Neural cell (in vitro differentiated cells): Measurements from ENCODE around the gene TAF10. TPM values are rescaled to one million over a fixed set of nuclear protein-coding genes. Genes with fewer than 3 reads are reported as not detected.

ENCODE experiments used
- H2AFZ ChIP-seq: fragments of 200-600, 300-800 bp; sonication (generic), shearing (Covaris generic); 2 replicates; pipeline ENCODE4 v1.6.0; 2014; ENCODE audit warnings: low read depth, mild to moderate bottlenecking, antibody characterized with exemption, low read length, moderate library complexity
- H3F3A ChIP-seq: fragments of 200-600 bp; shearing (Covaris generic); 2 replicates; pipeline ENCODE4 v1.6.1; 2016; ENCODE audit warnings: mild to moderate bottlenecking, moderate library complexity, mixed read lengths, antibody characterized with exemption, low read length; ENCODE audit not compliant: insufficient read depth, poor library complexity, severe bottlenecking
- H3K27ac ChIP-seq: fragments of 200-600, 300-800 bp; sonication (generic), shearing (Covaris generic); 2 replicates; pipeline ENCODE4 v1.5.1; 2014; ENCODE audit warnings: mild to moderate bottlenecking, low read length, moderate library complexity
- H3K27me3 ChIP-seq: fragments of 300-800, 200-600 bp; sonication (generic), shearing (Covaris generic); 2 replicates; pipeline ENCODE4 v1.6.0; 2014; ENCODE audit warnings: mild to moderate bottlenecking, low read depth, low read length, moderate library complexity; ENCODE audit not compliant: insufficient read depth
- H3K36me3 ChIP-seq: fragments of 300-800, 200-600 bp; sonication (generic), shearing (Covaris generic); 2 replicates; pipeline ENCODE4 v1.5.1; 2014; ENCODE audit warnings: mild to moderate bottlenecking, antibody characterized with exemption, low read length, moderate library complexity; ENCODE audit not compliant: insufficient read depth
- H3K4me2 ChIP-seq: fragments of 300-800, 200-600 bp; sonication (generic), shearing (Covaris generic); 2 replicates; pipeline ENCODE4 v1.6.0; 2014; ENCODE audit warnings: mild to moderate bottlenecking, low read length
- H3K4me3 ChIP-seq: fragments of 300-800, 200-600 bp; sonication (generic), shearing (Covaris generic); 2 replicates; pipeline ENCODE4 v1.5.1; 2014; ENCODE audit warnings: mild to moderate bottlenecking, low read length, moderate library complexity
- H3K79me2 ChIP-seq: fragments of 200-600 bp; shearing (Covaris generic); replicated peaks from 2 replicates; pipeline ENCODE4 v1.6.0; 2014; ENCODE audit warnings: mild to moderate bottlenecking, low read length, moderate library complexity; ENCODE audit not compliant: insufficient read depth
- H3K9ac ChIP-seq: fragments of 300-800, 200-600 bp; sonication (generic), shearing (Covaris generic); 2 replicates; pipeline ENCODE4 v1.6.1; 2016; ENCODE audit warnings: mild to moderate bottlenecking, low read length, mixed read lengths
- H3K9me2 ChIP-seq: fragments of 200-600 bp; shearing (Covaris generic); 2 replicates; pipeline ENCODE4 v1.6.1; 2016; ENCODE audit warnings: mild to moderate bottlenecking, low read length, mixed read lengths; ENCODE audit not compliant: insufficient read depth
- H3K9me3 ChIP-seq: fragments of 200-600, 300-800 bp; sonication (generic), shearing (Covaris generic); 2 replicates; pipeline ENCODE4 v1.6.1; 2016; ENCODE audit warnings: mild to moderate bottlenecking, mixed run types, low read length, moderate library complexity, mixed read lengths
- H4K20me1 ChIP-seq: fragments of 200-600 bp; shearing (Covaris generic); 2 replicates; pipeline ENCODE4 v1.6.1; 2016; ENCODE audit warnings: mild to moderate bottlenecking, mixed run types; ENCODE audit not compliant: insufficient read depth
- EP300 ChIP-seq: fragments of 450-650 bp; conservative IDR thresholded peaks from 2 replicates; pipeline ENCODE4 v1.6.1; 2014; ENCODE audit warnings: antibody characterized with exemption, mild to moderate bottlenecking, moderate library complexity; ENCODE audit not compliant: poor library complexity, severe bottlenecking
- EZH2 ChIP-seq: fragments of 200-600, 300-800 bp; shearing (Covaris generic), sonication (generic); IDR thresholded peaks from 2 replicates; pipeline ENCODE4 v1.6.1; 2014; ENCODE audit warnings: antibody characterized with exemption, low read length, borderline replicate concordance, mild to moderate bottlenecking; ENCODE audit not compliant: insufficient read depth, poor library complexity, severe bottlenecking
- MXI1 ChIP-seq: fragments of 450-650 bp; conservative IDR thresholded peaks from 2 replicates; pipeline ENCODE4 v1.6.1; 2014; ENCODE audit warnings: antibody characterized with exemption, mild to moderate bottlenecking; ENCODE audit not compliant: poor library complexity, severe bottlenecking
- POLR2AphosphoS5 ChIP-seq: IDR thresholded peaks from 2 replicates; pipeline ENCODE4 v1.6.1; 2012
- RAD21 ChIP-seq: fragments of 450-650 bp; conservative IDR thresholded peaks from 2 replicates; pipeline ENCODE4 v1.6.1; 2014; ENCODE audit warnings: antibody characterized with exemption, mild to moderate bottlenecking, moderate library complexity
- SMC3 ChIP-seq: fragments of 450-650 bp; conservative IDR thresholded peaks from 2 replicates; pipeline ENCODE4 v1.6.1; 2014; ENCODE audit warnings: antibody characterized with exemption, mild to moderate bottlenecking, moderate library complexity; ENCODE audit not compliant: poor library complexity
- TAF1 ChIP-seq: IDR thresholded peaks from 2 replicates; pipeline ENCODE4 v1.6.1; 2012; ENCODE audit warnings: low read depth
- polyA plus RNA-seq: library from polyadenylated mRNA; depleted of rRNA; stranded (reverse); fragments of >200 nt; gene quantifications from 2 replicates; pipeline ENCODE4 v1.2.3, GENCODE V29; 2014
- TF ChIP-seq, protein P1 (sequence below): fragments of 450-650 bp; IDR thresholded peaks from 2 replicates; pipeline ENCODE4 v1.5.1; 2014; ENCODE audit warnings: antibody characterized with exemption, mild to moderate bottlenecking, moderate library complexity; ENCODE audit not compliant: poor library complexity, severe bottlenecking
- TF ChIP-seq, protein P2 (sequence below): IDR thresholded peaks from 2 replicates; pipeline ENCODE4 v1.6.1; 2012; ENCODE audit warnings: borderline replicate concordance

The TAF10 gene
- polyA plus RNA-seq, 1 donor from 2014 or later = 39.7 TPM

DNA sequence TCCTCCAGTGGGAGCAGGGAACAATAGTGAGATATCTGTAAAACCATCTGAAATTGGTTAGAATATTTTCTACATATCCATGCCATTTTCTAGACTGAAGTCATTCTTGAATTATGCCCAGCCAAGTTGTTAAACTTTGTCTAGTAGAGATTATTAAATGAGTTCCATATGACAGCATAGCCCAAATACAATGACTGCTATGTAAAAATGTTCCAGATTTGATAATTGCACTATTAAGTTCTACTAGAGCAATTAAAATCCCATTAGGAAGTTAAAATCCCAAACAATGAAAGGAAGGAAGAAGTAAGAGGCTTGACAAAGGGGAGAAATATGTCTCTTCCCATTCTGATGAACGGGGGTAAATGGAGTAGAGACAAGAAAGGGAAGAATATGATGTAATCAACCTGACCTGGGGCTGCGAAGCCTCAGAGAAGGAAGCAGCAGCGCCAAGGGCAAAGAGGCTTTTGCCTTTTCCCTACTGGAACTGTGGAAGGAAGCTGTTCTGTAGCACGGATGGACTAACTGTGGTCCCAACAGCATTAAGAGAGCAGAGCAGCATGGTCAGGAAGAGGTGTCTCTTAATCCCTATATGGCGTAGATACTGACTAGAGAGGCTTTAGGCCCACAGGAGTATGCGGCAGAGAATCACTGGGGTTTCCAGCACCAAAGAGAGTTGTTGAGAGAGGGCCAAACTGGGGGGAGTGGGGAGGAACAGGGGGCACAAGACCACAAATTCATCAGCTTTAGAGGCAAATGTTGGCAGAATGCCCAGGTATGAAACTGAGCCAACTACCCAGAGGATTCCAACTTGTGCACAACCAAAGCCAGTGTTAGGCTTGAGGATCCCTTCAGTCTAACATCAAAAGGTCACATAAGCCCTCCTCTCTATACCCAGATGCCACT, 35.3 kb downstream of the TAF10 start:
- no peak overlapping the region for H2AFZ ChIP-seq
- H3K9ac ChIP-seq = no peak overlapping the region
- H3K4me2 ChIP-seq = no peak overlapping the region
- no peak overlapping the region for H3K27ac ChIP-seq
- H3F3A ChIP-seq = no peaks in the 10 kb centered on the region
- H3K4me3 ChIP-seq = no peak overlapping the region
- no peaks in the 10 kb centered on the region for H3K9me2 ChIP-seq
- H3K36me3 ChIP-seq = no peaks in the 10 kb centered on the region
- no peaks in the 10 kb centered on the region for H4K20me1 ChIP-seq
- no peaks in the 10 kb centered on the region for H3K27me3 ChIP-seq
- TF ChIP-seq EP300 = no peak
- no peak for TF ChIP-seq EZH2
- no peak for TF ChIP-seq RAD21
- no peak for TF ChIP-seq MXI1
- TF ChIP-seq POLR2AphosphoS5 = no peak
- TF ChIP-seq TAF1 = no peak
- no peak for TF ChIP-seq SMC3
- TF ChIP-seq, protein P1, sequence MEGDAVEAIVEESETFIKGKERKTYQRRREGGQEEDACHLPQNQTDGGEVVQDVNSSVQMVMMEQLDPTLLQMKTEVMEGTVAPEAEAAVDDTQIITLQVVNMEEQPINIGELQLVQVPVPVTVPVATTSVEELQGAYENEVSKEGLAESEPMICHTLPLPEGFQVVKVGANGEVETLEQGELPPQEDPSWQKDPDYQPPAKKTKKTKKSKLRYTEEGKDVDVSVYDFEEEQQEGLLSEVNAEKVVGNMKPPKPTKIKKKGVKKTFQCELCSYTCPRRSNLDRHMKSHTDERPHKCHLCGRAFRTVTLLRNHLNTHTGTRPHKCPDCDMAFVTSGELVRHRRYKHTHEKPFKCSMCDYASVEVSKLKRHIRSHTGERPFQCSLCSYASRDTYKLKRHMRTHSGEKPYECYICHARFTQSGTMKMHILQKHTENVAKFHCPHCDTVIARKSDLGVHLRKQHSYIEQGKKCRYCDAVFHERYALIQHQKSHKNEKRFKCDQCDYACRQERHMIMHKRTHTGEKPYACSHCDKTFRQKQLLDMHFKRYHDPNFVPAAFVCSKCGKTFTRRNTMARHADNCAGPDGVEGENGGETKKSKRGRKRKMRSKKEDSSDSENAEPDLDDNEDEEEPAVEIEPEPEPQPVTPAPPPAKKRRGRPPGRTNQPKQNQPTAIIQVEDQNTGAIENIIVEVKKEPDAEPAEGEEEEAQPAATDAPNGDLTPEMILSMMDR = no peak
- TF ChIP-seq, protein P2, sequence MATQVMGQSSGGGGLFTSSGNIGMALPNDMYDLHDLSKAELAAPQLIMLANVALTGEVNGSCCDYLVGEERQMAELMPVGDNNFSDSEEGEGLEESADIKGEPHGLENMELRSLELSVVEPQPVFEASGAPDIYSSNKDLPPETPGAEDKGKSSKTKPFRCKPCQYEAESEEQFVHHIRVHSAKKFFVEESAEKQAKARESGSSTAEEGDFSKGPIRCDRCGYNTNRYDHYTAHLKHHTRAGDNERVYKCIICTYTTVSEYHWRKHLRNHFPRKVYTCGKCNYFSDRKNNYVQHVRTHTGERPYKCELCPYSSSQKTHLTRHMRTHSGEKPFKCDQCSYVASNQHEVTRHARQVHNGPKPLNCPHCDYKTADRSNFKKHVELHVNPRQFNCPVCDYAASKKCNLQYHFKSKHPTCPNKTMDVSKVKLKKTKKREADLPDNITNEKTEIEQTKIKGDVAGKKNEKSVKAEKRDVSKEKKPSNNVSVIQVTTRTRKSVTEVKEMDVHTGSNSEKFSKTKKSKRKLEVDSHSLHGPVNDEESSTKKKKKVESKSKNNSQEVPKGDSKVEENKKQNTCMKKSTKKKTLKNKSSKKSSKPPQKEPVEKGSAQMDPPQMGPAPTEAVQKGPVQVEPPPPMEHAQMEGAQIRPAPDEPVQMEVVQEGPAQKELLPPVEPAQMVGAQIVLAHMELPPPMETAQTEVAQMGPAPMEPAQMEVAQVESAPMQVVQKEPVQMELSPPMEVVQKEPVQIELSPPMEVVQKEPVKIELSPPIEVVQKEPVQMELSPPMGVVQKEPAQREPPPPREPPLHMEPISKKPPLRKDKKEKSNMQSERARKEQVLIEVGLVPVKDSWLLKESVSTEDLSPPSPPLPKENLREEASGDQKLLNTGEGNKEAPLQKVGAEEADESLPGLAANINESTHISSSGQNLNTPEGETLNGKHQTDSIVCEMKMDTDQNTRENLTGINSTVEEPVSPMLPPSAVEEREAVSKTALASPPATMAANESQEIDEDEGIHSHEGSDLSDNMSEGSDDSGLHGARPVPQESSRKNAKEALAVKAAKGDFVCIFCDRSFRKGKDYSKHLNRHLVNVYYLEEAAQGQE = no peak
- H3K9me3 ChIP-seq = no peaks in the 10 kb centered on the region
- no peaks in the 10 kb centered on the region for H3K79me2 ChIP-seq

DNA sequence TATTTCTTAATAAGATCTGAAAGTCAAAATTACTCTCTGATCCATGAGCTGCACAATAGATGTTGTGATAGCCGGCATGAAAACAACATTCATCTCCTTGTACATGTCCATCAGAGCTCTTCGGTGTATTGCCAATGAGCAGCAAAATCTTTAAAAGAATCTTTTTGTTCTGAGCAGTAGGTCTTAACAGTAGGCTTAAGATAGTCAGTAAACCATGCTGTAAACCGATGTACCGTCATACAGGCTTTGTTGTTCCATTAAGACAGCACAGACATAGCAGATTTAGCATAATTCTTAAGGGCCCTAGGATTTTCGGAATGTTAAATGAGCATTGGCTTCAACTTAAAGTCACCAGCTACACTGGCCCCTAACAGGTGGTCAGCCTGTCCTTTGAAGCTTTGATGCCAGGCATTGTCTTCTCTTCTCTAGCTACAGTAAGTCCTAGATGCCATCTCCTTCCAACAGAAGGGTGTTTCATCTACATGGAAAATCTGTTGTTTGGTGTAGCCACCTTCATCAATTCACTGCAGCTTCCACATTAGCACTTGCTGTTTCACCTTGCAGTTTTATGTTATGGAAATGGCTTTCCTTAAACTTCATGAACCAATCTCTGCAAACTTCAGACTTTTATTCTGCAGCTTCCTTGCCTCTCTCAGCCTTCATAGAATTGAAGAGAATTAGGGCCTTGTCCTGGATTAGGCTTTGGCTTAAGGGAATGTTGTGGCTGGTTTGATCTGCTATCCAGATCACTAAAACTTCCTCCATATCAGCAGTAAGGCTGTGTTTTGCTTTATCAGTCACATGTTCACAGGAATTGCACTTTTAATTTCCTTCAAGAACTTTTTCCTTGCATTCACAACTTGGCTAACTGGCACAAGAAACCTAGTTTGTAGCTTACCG, 37.0 kb downstream of the TAF10 start:
- Histone ChIP-seq H3K9me3 (no peaks in the 10 kb centered on the region), H3K27ac (no peak overlapping the region), H3K36me3 (no peaks in the 10 kb centered on the region)

More for the DNA sequence above, 37.0 kb downstream of the TAF10 start:
- Histone ChIP-seq H3K79me2 (no peaks in the 10 kb centered on the region), H4K20me1 (no peaks in the 10 kb centered on the region), H2AFZ (no peak overlapping the region), H3K9ac (no peak overlapping the region), H3K4me3 (no peak overlapping the region), H3F3A (no peaks in the 10 kb centered on the region), H3K27me3 (no peaks in the 10 kb centered on the region), H3K4me2 (no peak overlapping the region), H3K9me2 (no peaks in the 10 kb centered on the region)
- TF ChIP-seq, protein P2 = no peak
- TF ChIP-seq EP300 (no peak), POLR2AphosphoS5 (no peak), TAF1 (no peak), MXI1 (no peak), RAD21 (no peak), EZH2 (no peak), SMC3 (no peak)
- TF ChIP-seq, protein P1 = no peak
